Urothelium cell line (cell line): ENCODE results near the gene PTGES3.

ENCODE experiments used
- DNase-seq: peaks from one replicate; pipeline ENCODE4 v3.0.0; 2011; ENCODE audit warnings: low spot score, mixed read lengths
- FAIRE-seq: peaks from 2 replicates; lab custom pipeline; 2011; peaks lifted over from hg19 to GRCh38; lab: Jason Lieb, UNC

PTGES3 gene

DNA sequence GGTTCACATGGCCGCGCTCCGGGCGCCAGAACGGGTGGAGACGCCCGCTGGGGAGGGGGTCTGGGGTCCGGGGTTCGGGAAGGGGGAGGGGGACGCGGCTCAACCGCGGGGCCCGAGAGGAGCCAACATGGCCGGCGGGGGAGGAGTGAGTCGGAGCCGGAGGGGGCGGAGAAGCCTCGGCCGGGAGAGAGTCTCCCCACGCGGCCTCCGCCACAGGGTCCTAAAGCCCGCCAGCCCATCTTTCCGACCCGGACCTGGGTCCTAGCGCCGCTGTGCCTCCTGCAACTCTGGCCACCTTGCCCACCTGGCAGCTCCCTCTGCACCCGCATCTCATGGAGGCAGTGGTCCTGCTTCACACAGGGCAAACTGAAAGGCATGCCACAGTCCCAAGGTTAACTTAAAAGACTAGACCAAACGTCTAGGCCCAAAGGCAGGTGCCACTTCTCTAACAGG lies 57.9 kb downstream of the PTGES3 start, which contains the start of gene BAZ2A:
TSS of gene BAZ2A (minus strand) at position 147 of the 453 bp plus-strand sequence. CDS start 12,796 bp downstream, outside the sequence.
- DNase-seq (peak; percentile 93), FAIRE-seq (no peak)

DNA sequence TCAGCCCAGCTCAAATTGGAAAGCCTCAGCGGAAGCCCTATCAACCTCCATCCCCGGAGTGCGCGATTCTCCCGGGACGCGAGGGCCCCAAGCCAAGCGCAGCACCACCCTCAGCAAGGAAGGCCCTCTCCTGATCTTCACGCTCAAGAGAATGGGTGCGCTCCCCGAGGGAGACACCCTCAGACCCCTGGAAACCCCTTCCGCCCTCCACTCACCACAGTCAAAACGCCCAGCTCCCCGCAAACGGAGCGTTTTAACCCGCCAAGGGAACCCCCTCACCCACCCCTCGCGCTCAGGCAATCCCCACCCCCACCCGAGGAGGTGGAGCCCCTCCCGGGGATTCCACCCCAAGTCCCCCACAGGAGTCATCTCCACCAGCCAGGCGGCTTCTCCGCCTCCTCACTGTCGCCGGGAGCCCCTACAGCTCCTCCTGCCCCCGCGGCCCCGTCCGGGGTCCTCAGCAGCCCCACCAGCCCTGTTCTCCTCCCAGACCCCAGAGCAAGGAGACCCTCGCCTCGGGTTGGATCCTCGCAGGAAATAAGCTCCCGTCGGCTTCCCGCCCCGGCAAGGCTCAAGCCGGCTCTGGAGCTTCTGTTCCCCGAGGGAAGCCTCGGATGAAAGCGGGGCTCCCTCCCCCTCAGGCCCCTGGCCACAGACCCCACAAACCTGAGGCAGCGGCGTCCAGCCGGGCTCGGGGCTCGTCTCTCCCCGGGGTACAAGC lies 58.5 kb downstream of the PTGES3 start:
- DNase-seq, result peak; percentile 21
- FAIRE-seq, result no peak

DNA sequence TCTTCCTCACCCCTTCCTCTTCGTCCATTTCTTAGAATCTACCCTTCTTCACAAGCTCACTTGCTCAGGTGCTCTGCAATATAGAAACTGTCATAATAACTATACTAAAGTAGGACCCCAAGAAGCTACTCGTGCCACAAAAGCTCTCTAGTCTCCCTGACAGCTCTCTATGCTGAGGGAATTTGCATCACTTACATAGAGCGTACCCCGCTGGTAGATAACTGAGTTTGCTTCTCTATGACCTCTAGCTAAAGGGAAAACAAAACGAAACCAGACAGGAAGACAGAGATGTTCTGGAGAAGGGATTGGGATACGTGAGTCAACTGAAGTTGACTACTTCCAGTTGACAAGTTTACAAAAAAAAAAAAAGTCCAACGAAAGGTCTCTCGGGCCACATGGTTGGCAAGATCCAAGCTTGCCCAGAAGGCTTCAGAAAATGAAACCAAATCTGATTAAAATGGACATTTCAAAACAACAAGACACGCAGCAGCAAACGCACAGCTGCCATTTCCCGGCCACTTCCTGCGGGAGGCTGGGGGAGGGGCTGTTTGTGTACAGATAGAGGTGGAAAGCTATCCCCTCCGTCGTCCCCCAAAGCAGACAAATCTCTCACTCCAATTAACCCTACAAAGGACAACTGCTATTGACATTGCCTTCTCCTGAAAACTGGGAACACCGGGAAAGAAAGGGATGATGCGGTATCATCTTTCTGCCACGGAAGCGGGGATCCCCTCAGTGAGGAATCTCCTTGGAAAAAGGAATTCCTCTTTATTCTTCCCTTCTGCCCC lies 59.2 kb downstream of the PTGES3 start:
- DNase-seq, result peak; percentile 17
- no peak for FAIRE-seq

DNA sequence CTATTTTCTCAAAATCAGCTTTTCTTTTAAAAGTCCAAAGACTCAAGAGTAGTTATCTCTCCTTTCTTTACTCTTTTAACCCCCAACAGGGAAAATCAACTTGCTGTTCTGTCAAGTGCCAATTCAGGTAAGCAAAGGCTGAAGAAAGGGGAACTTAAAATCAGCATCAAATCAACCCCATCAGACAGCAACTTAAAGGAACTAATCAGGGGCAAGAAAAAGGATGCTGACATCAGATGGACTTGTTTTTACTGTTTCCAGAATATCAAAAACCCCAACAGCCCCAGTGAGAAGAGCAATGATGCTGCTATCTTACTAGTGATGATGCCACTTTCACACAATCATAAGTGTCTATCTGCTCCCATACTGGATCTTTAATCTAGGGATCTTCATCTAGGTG lies 61.4 kb downstream of the PTGES3 start:
- FAIRE-seq (no peak), DNase-seq (no peak)

DNA sequence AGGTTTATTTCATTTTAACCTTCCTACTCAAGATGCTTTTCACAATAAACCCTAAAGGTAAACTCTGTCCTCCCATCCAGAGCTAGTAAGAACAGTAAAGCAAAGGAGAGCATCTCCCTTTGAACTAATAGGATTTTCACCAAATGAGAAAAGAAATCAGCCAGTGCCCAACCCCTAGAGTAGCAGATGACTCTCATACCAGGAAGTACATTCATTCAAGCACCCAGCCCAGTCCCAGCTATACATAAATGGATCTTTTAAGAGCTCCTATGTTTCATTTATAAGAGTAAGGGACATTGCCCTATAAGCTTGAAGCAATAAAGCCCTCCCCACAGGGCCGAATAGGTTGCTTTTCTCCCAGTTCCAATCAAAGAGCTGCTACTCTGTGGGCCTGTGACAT lies 65.5 kb downstream of the PTGES3 start:
- FAIRE-seq, result no peak

DNA sequence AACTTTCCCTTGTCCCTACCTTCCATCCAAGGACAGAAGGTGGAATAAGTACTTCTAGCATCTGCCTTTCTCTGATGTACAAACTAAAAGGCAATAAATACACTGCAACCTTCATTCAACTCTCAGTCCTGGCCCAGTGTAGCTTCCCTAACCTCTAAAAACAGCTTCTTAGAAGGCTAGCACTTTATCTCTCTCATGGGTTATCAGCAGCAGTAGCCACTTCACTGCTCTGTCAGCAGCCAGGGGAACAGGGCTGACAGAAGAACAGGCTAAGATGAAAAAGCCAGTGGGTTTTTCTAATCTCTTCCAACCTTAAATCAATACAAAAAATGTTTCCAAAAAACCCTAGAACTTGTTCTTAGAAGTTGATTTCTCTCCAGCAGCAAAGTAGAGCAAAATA lies 71.2 kb downstream of the PTGES3 start:
- no peak for DNase-seq
- no peak for FAIRE-seq

More for the DNA sequence above, 65.5 kb downstream of the PTGES3 start:
- no peak for DNase-seq

DNA sequence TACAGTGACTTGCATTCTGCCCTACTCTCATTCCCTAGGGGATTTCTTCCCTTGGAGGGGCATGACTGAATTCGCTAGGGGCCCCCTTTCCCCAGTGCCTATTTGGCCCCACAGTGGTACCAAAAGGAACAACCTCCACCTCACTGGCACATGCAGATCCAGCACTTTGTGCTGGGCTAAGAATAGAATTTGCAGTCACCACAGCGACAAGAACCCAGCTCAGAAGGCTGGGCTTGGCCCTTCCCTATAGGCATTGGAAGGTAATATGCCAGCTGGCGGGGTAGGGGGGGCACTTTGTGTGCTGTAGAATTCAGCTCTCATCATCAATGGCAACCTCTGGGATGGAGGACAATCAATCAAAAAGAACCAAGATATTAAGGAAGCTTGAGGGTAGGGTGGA lies 71.8 kb downstream of the PTGES3 start:
- no peak for DNase-seq
- FAIRE-seq, result no peak

DNA sequence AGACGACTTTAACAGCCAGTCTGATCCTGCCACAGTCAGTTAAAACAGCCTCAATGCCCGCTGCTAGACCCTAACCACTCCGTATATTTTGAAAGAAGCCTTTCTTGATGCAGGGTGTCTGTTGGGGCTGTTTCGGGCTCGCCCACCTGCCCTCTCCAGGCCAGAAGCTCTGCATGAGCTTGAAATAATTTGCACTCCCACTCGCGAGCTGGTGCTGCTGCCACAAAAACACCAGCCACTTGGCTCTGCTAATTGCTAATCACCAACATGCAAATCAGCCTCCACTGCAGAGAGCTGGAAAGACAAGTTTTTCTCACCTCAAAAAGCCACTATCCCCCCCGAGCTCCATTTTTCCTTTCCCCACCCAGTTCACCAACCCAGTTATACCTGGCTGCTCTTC lies 73.5 kb downstream of the PTGES3 start:
- DNase-seq, result no peak
- no peak for FAIRE-seq
